Measurements from ENCODE around the gene PPP6R2.

The PPP6R2 gene, protein sequence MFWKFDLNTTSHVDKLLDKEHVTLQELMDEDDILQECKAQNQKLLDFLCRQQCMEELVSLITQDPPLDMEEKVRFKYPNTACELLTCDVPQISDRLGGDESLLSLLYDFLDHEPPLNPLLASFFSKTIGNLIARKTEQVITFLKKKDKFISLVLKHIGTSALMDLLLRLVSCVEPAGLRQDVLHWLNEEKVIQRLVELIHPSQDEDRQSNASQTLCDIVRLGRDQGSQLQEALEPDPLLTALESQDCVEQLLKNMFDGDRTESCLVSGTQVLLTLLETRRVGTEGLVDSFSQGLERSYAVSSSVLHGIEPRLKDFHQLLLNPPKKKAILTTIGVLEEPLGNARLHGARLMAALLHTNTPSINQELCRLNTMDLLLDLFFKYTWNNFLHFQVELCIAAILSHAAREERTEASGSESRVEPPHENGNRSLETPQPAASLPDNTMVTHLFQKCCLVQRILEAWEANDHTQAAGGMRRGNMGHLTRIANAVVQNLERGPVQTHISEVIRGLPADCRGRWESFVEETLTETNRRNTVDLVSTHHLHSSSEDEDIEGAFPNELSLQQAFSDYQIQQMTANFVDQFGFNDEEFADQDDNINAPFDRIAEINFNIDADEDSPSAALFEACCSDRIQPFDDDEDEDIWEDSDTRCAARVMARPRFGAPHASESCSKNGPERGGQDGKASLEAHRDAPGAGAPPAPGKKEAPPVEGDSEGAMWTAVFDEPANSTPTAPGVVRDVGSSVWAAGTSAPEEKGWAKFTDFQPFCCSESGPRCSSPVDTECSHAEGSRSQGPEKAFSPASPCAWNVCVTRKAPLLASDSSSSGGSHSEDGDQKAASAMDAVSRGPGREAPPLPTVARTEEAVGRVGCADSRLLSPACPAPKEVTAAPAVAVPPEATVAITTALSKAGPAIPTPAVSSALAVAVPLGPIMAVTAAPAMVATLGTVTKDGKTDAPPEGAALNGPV

GRCh38 chr22:50342651-50343540, at the start of gene PPP6R2:
Gene PPP6R2, plus strand, starts transcription at chr22:50343327. Its CDS starts 50,582 bp downstream, at chr22:50393909.
- peak; percentile 38 for DNase-seq (ENCODE audit: low read depth)

- DNase-seq (ENCODE audit: low read depth), result peak; percentile 46
These were observed 49.4 kb upstream of the PPP6R2 start for GRCh38 chr22:50293441-50294318.

GRCh38 chr22:50294319-50294656, 48.8 kb upstream of the PPP6R2 start:
- DNase-seq (ENCODE audit: low read depth), result no peak

GRCh38 chr22:50296658-50297490, 46.3 kb upstream of the PPP6R2 start:
- no peak for DNase-seq (ENCODE audit: low read depth)

DNA sequence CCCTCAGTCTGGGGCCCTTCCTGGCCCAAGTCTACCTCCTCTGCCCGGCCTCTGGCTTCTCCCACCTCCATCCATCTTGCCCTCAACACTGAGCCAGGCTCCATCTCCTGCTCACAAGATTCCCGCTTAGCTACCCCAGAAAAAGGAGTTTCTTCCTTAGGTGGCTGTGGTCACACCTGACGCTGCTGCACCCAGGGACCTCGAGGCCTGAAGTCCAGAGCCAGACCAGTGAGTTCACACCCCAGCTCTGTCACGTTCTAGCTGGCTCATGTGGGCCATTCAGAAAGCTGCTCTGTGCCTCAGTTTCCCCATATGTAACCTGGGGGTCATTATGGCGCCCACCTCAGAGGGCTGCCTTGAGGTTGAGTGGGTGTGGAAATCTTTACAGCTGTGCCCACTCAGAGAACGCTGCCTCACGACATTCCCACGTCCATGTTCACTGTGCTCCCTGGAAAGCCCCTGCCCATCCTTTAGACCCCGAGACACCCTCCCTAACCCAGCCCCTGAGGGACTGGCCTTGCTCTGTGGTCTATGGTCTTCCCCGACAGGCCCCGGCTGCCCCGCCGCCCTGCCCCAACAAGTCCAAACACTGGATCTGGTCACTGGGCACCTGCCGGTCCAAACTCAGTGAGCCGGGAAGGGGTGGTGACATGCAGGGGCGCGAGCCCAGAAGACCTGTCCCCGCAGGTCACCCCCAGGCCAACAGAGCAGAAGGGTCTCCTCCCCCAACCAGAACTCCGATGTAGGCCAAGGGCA, 45.4 kb upstream of the PPP6R2 start:
- no peak for DNase-seq (ENCODE audit: low read depth)

DNA sequence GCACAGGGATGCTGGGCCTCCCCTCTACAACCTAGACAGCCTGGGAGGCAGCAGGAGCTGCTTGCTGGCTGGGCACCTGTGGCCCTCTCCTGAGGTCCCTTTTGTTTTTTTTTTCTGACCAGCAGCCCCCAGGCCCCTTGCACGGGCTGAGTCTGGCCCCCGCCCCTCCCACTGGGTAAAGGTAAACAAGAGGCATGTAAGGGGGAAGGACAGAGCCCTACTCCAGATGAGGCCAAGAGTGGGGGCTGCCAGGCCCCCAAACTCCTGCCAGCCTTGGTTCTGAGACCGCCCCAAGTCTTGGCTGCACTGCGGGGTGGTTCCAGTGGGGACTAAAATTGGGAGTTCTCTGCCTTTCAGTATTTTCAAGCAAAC, 44.9 kb upstream of the PPP6R2 start:
- no peak for DNase-seq (ENCODE audit: low read depth)

DNA sequence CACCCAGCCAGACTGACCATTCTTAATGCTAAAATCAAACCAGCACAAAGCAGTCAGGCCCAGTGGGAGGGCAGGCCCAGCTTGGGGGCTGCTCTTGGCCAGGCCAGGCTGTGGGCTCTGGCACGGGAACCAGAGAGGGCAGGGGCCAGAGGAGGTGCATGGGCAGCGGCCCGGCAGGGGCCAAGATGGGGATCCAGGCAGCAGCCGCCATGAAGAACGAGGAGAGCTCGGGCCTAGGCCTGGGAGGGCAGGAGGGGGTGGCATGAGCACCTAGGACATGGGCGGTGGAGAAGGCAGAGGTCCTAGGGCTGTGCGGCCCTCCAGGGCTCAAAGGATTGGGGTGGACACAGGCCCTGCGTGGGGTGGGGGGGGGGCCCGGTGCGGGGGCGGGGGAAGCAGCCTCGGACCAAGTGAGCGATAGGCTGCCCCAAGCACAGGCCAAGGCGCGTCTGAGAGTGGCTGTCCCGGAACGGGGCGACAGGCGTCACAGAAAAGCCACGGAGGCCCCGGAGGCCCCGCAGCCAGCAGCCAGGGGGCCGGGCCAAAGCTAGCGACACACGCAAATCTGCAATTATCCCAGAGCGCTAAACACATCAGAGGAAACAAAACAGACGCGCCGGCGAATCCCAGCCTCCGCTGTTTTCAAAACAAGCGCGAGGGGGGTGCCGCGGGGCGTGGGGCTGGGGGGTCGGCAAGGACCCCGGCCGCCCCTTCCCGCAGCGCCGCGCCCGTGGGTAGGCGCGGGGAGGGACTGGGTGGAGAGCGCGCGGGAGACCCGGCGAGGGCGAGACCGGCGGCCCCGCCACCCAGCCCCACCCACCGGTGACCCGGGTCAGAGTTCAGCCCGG, 44.0 kb upstream of the PPP6R2 start:
- DNase-seq (ENCODE audit: low read depth), result no peak

DNA sequence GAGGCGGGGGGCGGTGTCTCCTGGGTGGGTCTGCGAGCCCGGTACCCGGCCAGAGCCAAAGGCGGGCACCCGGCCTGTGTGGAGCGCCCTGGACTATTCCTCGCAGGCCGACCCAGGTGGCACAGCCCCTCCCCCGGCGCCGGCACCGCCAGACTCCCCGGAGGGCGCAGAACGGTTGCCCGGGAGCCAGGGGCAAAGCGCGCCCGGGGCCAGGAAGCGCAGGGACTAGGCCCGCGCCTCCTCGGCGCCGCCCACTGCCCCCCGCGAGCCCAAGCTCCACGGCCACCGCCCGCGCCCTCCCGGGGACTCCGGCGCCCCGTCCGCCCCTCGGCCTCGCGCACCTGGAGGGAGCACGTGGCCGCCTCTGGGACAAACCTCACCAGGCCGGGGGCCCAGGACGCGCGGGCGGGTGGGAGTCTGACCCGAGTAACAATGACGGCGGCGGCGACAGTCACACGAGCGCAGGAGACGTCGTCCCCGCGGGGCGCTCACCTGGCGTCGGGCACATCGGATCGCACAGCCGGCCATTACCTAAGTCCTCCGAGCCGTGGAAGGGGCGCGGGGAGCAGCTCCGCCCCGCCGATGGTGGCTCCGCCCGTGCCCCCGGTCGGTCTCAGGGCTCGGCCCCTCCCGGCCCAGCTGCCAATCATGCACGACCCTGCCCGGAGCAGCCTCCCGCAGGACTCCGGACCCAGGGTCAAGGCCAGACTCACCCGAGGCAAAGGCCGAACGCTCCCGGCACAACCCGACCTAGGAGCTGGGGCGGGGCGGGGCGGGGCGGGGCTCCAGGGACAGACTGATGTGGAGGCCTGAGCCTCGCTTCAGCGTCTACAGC, 43.1 kb upstream of the PPP6R2 start:
- no peak for DNase-seq (ENCODE audit: low read depth)

DNA sequence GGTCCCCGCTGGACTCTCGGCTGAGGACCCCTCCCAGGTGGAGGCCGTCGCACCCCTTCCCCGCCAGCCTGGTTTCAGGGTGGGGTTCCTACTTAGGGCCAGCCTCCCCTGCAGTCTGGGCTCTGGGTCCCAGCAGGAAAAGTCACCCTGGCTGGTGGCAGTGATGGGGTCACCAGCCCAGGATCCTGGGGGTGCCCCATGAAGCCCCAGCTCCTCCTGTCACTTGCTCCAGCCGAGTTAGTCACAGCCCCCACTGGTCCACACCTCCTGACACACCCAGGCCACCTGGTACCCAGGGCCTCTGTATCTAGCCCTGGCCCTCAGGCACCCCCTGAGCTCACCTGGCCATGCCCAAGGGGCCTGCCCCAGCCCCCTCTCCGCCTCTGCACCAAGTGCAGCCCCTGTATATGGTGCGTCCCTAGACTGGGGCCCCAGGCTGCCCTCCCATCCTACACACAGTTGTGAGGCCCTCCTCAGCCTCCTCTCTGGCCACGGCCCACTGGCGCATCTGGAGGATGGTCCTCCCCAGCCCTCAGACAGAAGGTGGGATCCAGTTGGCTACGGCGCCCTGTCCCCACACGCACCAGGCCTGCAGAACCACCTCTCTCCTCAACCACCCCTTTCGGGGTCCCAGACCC, 42.4 kb upstream of the PPP6R2 start:
- no peak for DNase-seq (ENCODE audit: low read depth)

- DNase-seq (ENCODE audit: low read depth), result no peak
These were observed 41.5 kb upstream of the PPP6R2 start for GRCh38 chr22:50301581-50301991.

DNA sequence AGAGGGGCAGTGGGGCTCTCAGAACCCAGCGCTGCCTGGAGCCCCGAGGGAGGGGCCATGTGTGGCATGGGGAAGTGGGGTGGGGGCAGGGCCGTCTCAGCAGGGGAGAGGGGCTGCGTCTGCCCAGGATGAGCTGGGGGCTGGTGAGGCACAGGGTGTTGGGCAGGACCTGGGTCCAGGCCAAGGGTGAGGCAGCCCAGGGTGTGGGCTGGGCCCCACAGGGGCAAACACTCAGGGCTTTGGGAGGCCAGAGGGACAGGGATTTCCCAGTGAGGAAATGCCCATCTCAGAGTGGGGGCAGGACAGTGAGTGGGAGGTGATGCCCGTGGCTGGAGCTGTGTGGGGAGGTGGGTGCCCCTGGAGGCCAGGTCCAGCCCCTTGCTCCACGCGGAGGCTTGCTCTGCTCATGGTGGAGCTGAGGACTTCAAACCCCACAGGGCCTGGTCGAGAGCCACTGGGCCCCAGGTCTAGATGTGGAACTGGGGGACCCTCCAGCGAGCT, 41.0 kb upstream of the PPP6R2 start:
- DNase-seq (ENCODE audit: low read depth), result no peak

GRCh38 chr22:50302564-50302963, 40.6 kb upstream of the PPP6R2 start:
- DNase-seq (ENCODE audit: low read depth), result no peak

DNA sequence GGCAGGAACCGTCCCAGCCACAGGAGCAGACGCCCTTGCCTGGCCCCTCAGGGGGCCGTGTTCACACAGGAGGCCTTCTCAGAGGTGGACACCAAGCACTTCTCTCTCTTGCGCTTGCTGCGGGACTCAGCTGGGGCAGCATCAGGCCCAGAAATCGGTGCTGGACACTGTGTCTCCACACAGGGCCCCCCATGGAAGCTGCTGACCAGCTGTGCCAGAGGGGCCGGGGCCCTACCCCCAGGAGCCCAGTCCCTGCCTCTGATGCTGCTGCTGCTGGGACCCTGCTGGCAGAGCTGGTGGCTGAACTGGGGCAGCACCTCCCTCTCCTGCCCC, 39.6 kb upstream of the PPP6R2 start:
- DNase-seq (ENCODE audit: low read depth), result no peak

GRCh38 chr22:50303848-50304527, 39.1 kb upstream of the PPP6R2 start:
- DNase-seq (ENCODE audit: low read depth), result no peak

- DNase-seq (ENCODE audit: low read depth), result no peak
These were observed 38.4 kb upstream of the PPP6R2 start for GRCh38 chr22:50304528-50305392.

Measured in GM04504 (cell line).